A549 (cell line): Measurements from ENCODE around the gene ATF2.

Source experiments
- CBX2 ChIP-seq: fragments of 200-600 bp; sonication (generic); IDR thresholded peaks from 2 replicates; pipeline ENCODE4 v1.6.1; 2016; ENCODE audit warnings: low read depth, mild to moderate bottlenecking, borderline replicate concordance
- CTCF ChIP-seq: fragments of >200 bp; sonication (Bioruptor Twin); formaldehyde crosslinking; IDR thresholded peaks from 3 replicates; pipeline ENCODE4 v1.5.1; 2016
- EP300 ChIP-seq, 2 experiments: fragments of >200 bp; sonication (Bioruptor Twin); formaldehyde crosslinking; IDR thresholded peaks; 2 replicates in 1 of 2; 3 replicates in 1 of 2; pipeline ENCODE4 v1.6.1; 2016 to 2017
- JUN ChIP-seq, 2 experiments: fragments of >200 bp; sonication (Bioruptor Twin); formaldehyde crosslinking; IDR thresholded peaks; 2 replicates in 1 of 2; 3 replicates in 1 of 2; pipeline ENCODE4 v1.6.1; 2016 to 2017
- KDM5A ChIP-seq: fragments of 200-600 bp; sonication (generic); IDR thresholded peaks from 2 replicates; pipeline ENCODE4 v1.6.1; 2016; ENCODE audit warnings: antibody characterized with exemption, mild to moderate bottlenecking
- PBX3 ChIP-seq: IDR thresholded peaks from 2 replicates; pipeline ENCODE4 v1.6.1; 2012
- POLR2A ChIP-seq: IDR thresholded peaks from 2 replicates; pipeline ENCODE4 v1.6.1; 2012; ENCODE audit warnings: mild to moderate bottlenecking, low read length
- RAD21 ChIP-seq, 2 experiments: fragments of >200 bp in 1 of 2; sonication (Bioruptor Twin) in 1 of 2; formaldehyde crosslinking in 1 of 2; IDR thresholded peaks in 1 of 2; conservative IDR thresholded peaks in 1 of 2; 2 replicates in 1 of 2; 3 replicates in 1 of 2; pipeline ENCODE4 v1.6.1; 2012 to 2018; ENCODE audit warnings: inconsistent platforms in 1 of 2
- TFCP2L1 ChIP-seq: fragments of 250-450 bp; sonication (Bioruptor Pico); IDR thresholded peaks from 2 replicates; pipeline ENCODE4 v1.5.0; 2021; ENCODE audit warnings: mild to moderate bottlenecking

- no peak for TF ChIP-seq CBX2
- no peak for TF ChIP-seq CTCF
- TF ChIP-seq POLR2A: no peak
- no peak for TF ChIP-seq KDM5A
- no peak for TF ChIP-seq PBX3
- TF ChIP-seq TFCP2L1 (CRISPR knock-in tag): no peak
- TF ChIP-seq EP300 (IDR thresholded peaks at IDR 0.05): no peak
- TF ChIP-seq JUN (IDR thresholded peaks at IDR 0.05): no peak
- no peak for TF ChIP-seq RAD21 (conservative IDR thresholded peaks at IDR 0.05 in 1 of 2, IDR thresholded peaks at IDR 0.05 in 1 of 2)
These were observed 66.5 kb downstream of the ATF2 start for GRCh38 chr2:175101514-175101913.
